ENCODE results near the gene PNMA6E. TPM values are rescaled to one million over a fixed set of nuclear protein-coding genes. Genes with fewer than 3 reads are reported as not detected.
"Not testable (repeated sequence)": the region's sequence is repeated elsewhere in the genome, so short reads cannot be mapped to it uniquely, and the experiment has no call there.

Gene PNMA6E
- total RNA-seq, 3 donors from 2014 or later = not detected

DNA sequence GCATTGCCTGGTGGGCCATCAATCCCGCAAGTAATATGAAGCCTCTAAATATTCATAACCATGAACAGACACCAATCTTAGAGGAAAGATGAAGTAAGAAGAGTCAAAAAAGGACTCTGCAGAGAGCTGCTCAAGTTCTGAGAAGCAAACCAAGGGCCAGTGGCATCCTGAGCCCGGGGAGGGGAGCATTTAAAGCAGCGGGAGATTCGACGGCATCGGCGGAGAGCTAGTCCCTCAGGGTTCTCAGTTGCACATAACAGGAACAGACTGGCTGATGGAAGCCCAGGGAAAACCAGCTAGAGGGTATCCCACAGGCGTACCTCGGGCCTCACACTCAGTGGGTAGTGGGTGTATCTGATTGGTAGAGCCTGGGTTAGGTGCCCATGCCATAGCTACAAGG, 4.9 kb upstream of the PNMA6E start:
- intact Hi-C loops (cut with DNase I, micrococcal nuclease) = no loop called here
- TF ChIP-seq, protein P1, sequence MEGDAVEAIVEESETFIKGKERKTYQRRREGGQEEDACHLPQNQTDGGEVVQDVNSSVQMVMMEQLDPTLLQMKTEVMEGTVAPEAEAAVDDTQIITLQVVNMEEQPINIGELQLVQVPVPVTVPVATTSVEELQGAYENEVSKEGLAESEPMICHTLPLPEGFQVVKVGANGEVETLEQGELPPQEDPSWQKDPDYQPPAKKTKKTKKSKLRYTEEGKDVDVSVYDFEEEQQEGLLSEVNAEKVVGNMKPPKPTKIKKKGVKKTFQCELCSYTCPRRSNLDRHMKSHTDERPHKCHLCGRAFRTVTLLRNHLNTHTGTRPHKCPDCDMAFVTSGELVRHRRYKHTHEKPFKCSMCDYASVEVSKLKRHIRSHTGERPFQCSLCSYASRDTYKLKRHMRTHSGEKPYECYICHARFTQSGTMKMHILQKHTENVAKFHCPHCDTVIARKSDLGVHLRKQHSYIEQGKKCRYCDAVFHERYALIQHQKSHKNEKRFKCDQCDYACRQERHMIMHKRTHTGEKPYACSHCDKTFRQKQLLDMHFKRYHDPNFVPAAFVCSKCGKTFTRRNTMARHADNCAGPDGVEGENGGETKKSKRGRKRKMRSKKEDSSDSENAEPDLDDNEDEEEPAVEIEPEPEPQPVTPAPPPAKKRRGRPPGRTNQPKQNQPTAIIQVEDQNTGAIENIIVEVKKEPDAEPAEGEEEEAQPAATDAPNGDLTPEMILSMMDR (IDR thresholded peaks at IDR 0.05) = no peak

DNA sequence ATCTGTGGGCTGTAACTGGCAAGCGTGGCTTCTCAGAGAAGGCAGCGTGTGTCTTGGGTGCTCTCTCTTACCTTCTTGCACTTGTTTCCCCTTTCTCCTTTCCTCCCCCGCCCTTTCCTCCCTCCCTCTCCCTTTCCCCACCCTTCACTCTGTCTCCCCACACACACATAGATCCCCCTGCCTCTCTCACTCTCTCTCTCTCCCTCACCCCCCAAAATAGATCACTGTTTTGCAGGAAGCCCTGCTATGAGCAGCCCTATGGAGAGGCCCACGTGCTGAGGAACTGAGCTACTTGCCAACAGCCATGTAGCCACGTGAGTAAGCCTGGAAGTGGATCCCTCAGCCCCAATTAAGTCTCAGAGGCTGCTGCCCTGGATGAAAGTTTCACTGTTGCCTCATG, 4.3 kb upstream of the PNMA6E start:
- TF ChIP-seq, protein P1 (IDR thresholded peaks at IDR 0.05) = no peak
- ATAC-seq (no peak), DNase-seq (no peak)
- Histone ChIP-seq H3K4me3 (no peak overlapping the region), H3K4me1 (ENCODE audit: low read depth) (no peaks in the 10 kb centered on the region), H3K9me3 (no peaks in the 10 kb centered on the region), H3K36me3 (ENCODE audit: low read depth) (no peaks in the 10 kb centered on the region)
- intact Hi-C loops (cut with DNase I, micrococcal nuclease) = no loop called here

More for the DNA sequence above, 4.9 kb upstream of the PNMA6E start:
- ATAC-seq (no peak), DNase-seq (no peak)
- Histone ChIP-seq H3K4me1 (ENCODE audit: low read depth) (no peaks in the 10 kb centered on the region), H3K9me3 (no peaks in the 10 kb centered on the region), H3K4me3 (no peak overlapping the region), H3K36me3 (ENCODE audit: low read depth) (no peaks in the 10 kb centered on the region)

DNA sequence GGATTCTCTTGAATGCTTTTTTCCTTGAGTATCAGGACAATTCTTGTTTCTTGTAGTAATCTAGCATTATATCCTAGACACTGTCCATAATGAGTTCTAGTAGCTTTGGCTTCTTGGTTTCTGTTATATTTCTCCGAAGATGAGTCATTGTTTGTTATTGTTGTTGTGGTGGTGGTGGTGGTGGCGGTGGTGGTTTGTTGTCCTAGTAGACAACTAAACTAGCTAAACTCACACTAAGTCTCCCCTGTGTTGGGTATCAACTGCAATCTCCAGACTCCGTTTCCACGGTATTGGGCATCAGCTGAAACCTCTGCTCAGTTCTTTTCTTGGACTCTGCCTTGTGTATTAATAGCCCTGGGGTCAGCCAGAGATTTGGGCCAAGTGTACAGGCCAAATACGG, 3.2 kb upstream of the PNMA6E start:
- H3K36me3 ChIP-seq (ENCODE audit: low read depth); intact Hi-C loops (cut with DNase I, micrococcal nuclease); H3K9me3 ChIP-seq; H3K4me3 ChIP-seq; H3K4me1 ChIP-seq (ENCODE audit: low read depth); DNase-seq; ATAC-seq: not testable (repeated sequence)

DNA sequence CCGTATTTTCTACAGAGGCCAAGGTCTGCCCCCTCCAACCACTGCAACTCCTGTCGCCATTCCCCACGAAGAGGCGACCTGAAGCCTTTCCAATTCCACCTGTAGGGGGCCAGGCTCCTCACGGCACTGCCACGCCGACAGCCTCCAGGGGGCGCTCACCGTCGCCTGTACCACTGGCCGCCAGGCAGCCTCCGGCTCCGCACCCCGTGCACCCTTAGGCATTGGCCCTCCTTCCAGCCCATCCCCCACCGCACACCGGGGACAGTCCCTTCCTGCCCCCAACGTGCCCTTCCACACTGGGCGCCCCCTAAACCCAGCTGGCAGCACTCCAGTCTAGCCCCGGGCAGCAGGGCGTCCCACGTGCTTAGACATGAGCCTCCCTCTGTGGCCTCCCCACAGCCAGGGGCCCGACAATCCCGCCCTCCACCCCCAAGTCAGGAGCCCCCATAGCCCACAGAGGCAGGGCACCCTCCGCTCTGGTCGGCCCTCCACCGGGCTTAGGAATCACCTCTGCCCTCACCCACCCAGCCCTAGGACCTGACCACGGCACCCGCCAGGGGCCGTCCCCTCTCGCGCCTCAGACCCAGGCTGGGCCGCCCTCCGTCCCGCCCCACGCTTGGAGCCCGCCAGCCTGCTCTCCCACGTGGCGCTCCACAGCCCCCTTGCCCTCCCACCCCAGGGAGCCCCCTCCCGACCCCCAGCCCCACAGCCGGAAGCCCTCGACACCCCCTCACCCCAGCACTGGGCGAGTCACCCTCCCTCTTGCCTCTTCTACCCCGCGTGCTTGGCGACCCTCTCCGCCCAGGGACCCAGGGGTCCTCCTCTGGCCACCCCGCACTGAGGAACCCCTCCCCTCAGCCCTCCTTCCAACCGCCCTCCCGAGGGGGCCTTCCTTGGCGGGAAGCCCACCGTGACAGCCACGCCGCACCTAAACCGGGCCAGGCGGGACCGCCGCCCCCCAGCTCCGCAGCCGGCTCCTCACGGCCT, 711 bp downstream of the PNMA6E start:
- ATAC-seq = peak; percentile 55
- DNase-seq = peak in 2 of 3 donors; percentile 40 to 42
- no peaks in the 10 kb centered on the region for H3K36me3 ChIP-seq (ENCODE audit: low read depth)
- TF ChIP-seq, protein P1 (IDR thresholded peaks at IDR 0.05) = no peak
- no peaks in the 10 kb centered on the region for H3K4me1 ChIP-seq (ENCODE audit: low read depth)
- intact Hi-C loops (cut with DNase I, micrococcal nuclease) = no loop called here
- H3K4me3 ChIP-seq = no peak overlapping the region
- H3K9me3 ChIP-seq = no peaks in the 10 kb centered on the region

DNA sequence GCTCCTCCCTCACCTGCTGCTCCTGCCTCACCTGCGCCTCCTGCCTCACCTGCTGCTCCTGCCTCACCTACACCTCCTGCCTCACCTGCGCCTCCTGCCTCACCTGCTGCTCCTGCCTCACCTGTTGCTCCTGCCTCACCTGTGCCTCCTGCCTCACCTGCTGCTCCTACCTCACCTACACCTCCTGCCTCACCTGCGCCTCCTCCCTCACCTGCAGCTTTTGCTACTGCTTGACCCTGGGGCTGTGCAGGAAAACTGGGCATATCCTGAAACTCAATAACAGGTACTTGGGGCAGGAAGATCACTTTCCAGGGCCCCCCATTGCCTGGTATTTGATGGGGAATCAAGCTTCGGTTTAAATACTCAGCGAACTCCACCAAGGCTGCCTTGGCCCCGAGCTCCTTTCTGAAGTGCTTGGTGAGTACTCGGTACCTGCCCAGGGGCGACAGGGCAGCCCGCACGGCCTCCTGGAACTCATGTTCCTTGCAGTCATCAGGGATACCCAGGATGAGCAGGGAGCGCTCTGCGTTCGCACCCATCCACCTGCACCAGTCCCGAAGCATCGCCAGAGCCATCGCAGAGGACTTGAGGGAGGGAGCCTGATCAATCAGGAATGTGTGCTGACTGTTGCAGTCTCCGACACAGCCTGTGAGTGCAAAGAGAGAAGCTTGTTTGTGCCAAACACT, 2.7 kb downstream of the PNMA6E start:
- no peak for DNase-seq
- ATAC-seq = no peak
- H3K9me3 ChIP-seq = no peaks in the 10 kb centered on the region
- no peaks in the 10 kb centered on the region for H3K36me3 ChIP-seq (ENCODE audit: low read depth)
- intact Hi-C loops (cut with DNase I, micrococcal nuclease) = no loop called here
- no peaks in the 10 kb centered on the region for H3K4me1 ChIP-seq (ENCODE audit: low read depth)
- no peak overlapping the region for H3K4me3 ChIP-seq
- TF ChIP-seq, protein P1 (IDR thresholded peaks at IDR 0.05) = no peak
